Neural progenitor cell (in vitro differentiated cells): Measurements from ENCODE around the gene NOTCH1.

ENCODE experiments used
- CTCF ChIP-seq: fragments of 200-600 bp; sonication (generic); IDR thresholded peaks from 2 replicates; pipeline ENCODE4 v1.5.1; 2017; ENCODE audit warnings: antibody characterized with exemption, mild to moderate bottlenecking
- EZH2 ChIP-seq: fragments of 200-600 bp; sonication (generic); IDR thresholded peaks from 2 replicates; pipeline ENCODE4 v1.6.1; 2017; ENCODE audit warnings: antibody characterized with exemption, mild to moderate bottlenecking, moderate library complexity

DNA sequence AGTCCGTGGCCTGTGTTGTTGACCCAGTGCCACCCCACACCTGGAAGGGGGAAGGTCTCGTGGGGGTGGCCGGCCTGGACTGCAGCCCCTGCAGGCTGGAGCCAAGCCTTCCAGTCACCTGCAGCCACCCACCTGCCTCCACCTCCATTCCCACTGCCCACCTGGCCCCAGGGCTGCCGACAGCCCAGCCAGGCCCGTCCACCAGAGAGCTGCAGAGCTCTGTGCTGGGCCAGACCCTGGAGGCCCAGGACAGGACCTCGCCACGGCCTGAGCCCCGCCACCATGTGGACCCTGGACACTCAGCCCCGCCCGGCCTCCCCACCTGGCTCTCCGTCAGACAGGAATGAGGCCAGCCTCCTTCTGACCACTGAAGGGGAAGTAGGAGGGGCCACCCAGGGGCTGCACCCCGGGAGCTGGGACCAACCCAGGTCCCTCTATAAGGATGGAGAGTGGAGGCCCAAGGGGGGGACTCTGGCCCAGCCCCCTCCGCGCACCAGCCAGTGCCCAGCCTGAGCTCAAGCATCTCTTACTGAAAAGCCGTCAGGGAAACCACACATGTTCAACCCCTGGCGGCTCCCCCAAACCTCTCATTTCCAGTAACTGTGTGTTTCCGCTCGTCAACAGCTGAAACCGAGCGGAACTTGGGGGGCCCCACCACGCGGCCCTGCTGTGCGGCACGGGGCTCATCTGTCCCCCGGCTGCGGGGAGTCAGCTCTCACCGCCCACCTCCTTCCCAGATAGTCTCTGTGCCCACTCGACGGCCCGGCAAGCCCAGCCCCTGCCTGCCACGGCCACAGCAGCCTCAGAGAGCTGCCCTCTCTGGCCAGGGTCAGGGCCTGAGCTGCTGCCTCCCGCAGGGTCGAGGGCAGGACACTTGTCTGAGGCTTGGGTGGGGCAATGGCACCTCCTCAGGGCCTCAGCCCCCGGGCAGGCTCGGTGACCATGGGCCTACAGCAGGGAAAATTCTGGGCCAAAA lies 12.8 kb downstream of the NOTCH1 start:
- TF ChIP-seq CTCF: no peak
- no peak for TF ChIP-seq EZH2
